ENCODE data around the gene GAST.
A peak's percentile ranks its signal among the peaks of the same experiment; 100 is the strongest.
"Not testable (repeated sequence)": the region's sequence is repeated elsewhere in the genome, so short reads cannot be mapped to it uniquely, and the experiment has no call there.

The GAST gene

GRCh38 chr17:41685753-41686152 lies 26.4 kb upstream of the GAST start:
- peaks cover 14% of the 10 kb centered on the region for H3K36me3 ChIP-seq (ENCODE audit: insufficient read depth, low read length)
- not testable (repeated sequence) for H3K4me3 ChIP-seq (ENCODE audit: low read length); H3K27ac ChIP-seq (ENCODE audit: low read depth, low read length); H3K9ac ChIP-seq (ENCODE audit: low read depth, low read length); H3K4me1 ChIP-seq (ENCODE audit: insufficient read depth, low read length); H3K27me3 ChIP-seq (ENCODE audit: insufficient read depth, low read length); H3K9me3 ChIP-seq (ENCODE audit: insufficient read depth, low read depth, low read length)
- WGBS = 93% methylated on average over 13 of the region's 13 CpGs

GRCh38 chr17:41686281-41686680 lies 25.9 kb upstream of the GAST start:
- WGBS = 98% methylated on average over 4 of the region's 4 CpGs
- H3K27me3 ChIP-seq (ENCODE audit: insufficient read depth, low read length) = no peaks in the 10 kb centered on the region

GRCh38 chr17:41687828-41688640 lies 24.1 kb upstream of the GAST start:
- H3K27me3 ChIP-seq (ENCODE audit: insufficient read depth, low read length) = no peaks in the 10 kb centered on the region
- H3K9ac ChIP-seq (ENCODE audit: low read depth, low read length) = peak overlapping the region; percentile 51
- peak overlapping the region; percentile 67; the same call in 1 of the 2 replicates for H3K27ac ChIP-seq (ENCODE audit: low read depth, low read length)
- WGBS = 11% methylated on average over 22 of the region's 23 CpGs
- H3K36me3 ChIP-seq (ENCODE audit: insufficient read depth, low read length) = peaks cover 37% of the 10 kb centered on the region
- peaks cover 7% of the 10 kb centered on the region; the same call in 1 of the 2 replicates for H3K4me1 ChIP-seq (ENCODE audit: insufficient read depth, low read length)
- no peaks in the 10 kb centered on the region for H3K9me3 ChIP-seq (ENCODE audit: insufficient read depth, low read depth, low read length)
- H3K4me3 ChIP-seq (ENCODE audit: low read length) = peak overlapping the region; percentile 72

More at GRCh38 chr17:41686281-41686680, 25.9 kb upstream of the GAST start:
- Histone ChIP-seq H3K9ac (ENCODE audit: low read depth, low read length) (no peak overlapping the region), H3K36me3 (ENCODE audit: insufficient read depth, low read length) (peaks cover 19% of the 10 kb centered on the region), H3K9me3 (ENCODE audit: insufficient read depth, low read depth, low read length) (no peaks in the 10 kb centered on the region), H3K27ac (ENCODE audit: low read depth, low read length) (no peak overlapping the region), H3K4me3 (ENCODE audit: low read length) (no peak overlapping the region), H3K4me1 (ENCODE audit: insufficient read depth, low read length) (peaks cover 7% of the 10 kb centered on the region; the same call in 1 of the 2 replicates)

- H3K27ac ChIP-seq (ENCODE audit: low read depth, low read length) = peak within 1 kb of the TSS; percentile 96
Observed at GRCh38 chr17:41688641-41689496, 23.3 kb upstream of the GAST start, which contains the start of gene EIF1. EIF1 (plus strand) TSS chr17:41688885; CDS start chr17:41689039, 154 bp downstream.

GRCh38 chr17:41689497-41690299 lies 22.4 kb upstream of the GAST start:
- Histone ChIP-seq H3K27me3 (ENCODE audit: insufficient read depth, low read length) (no peaks in the 10 kb centered on the region), H3K9ac (ENCODE audit: low read depth, low read length) (peak overlapping the region; percentile 97), H3K4me3 (ENCODE audit: low read length) (peak overlapping the region; percentile 77), H3K27ac (ENCODE audit: low read depth, low read length) (peak overlapping the region; percentile 95), H3K9me3 (ENCODE audit: insufficient read depth, low read depth, low read length) (no peaks in the 10 kb centered on the region), H3K4me1 (ENCODE audit: insufficient read depth, low read length) (peaks cover 7% of the 10 kb centered on the region; the same call in 1 of the 2 replicates), H3K36me3 (ENCODE audit: insufficient read depth, low read length) (peaks cover 46% of the 10 kb centered on the region)
- WGBS = 8% methylated on average over 27 of the region's 27 CpGs

More at GRCh38 chr17:41688641-41689496, 23.3 kb upstream of the GAST start, which contains the start of gene EIF1:
- peaks cover 43% of the 10 kb centered on the region for H3K36me3 ChIP-seq (ENCODE audit: insufficient read depth, low read length)
- H3K9me3 ChIP-seq (ENCODE audit: insufficient read depth, low read depth, low read length) = no peaks in the 10 kb centered on the region
- WGBS = under 1% methylated on average over 81 of the region's 81 CpGs
- peaks cover 7% of the 10 kb centered on the region; the same call in 1 of the 2 replicates for H3K4me1 ChIP-seq (ENCODE audit: insufficient read depth, low read length)
- H3K27me3 ChIP-seq (ENCODE audit: insufficient read depth, low read length) = no peaks in the 10 kb centered on the region
- peak within 1 kb of the TSS; percentile 77 for H3K4me3 ChIP-seq (ENCODE audit: low read length)
- H3K9ac ChIP-seq (ENCODE audit: low read depth, low read length) = peak within 1 kb of the TSS; percentile 97

GRCh38 chr17:41690497-41690896 lies 21.6 kb upstream of the GAST start:
- Histone ChIP-seq H3K9ac (ENCODE audit: low read depth, low read length) (peak overlapping the region; percentile 97; the same call in 1 of the 2 replicates), H3K27ac (ENCODE audit: low read depth, low read length) (peak overlapping the region; percentile 95; the same call in 1 of the 2 replicates), H3K9me3 (ENCODE audit: insufficient read depth, low read depth, low read length) (no peaks in the 10 kb centered on the region), H3K4me3 (ENCODE audit: low read length) (peak overlapping the region; percentile 77), H3K36me3 (ENCODE audit: insufficient read depth, low read length) (peaks cover 46% of the 10 kb centered on the region), H3K4me1 (ENCODE audit: insufficient read depth, low read length) (peaks cover 7% of the 10 kb centered on the region; the same call in 1 of the 2 replicates), H3K27me3 (ENCODE audit: insufficient read depth, low read length) (no peaks in the 10 kb centered on the region)
- 98% methylated on average over 2 of the region's 2 CpGs for WGBS

GRCh38 chr17:41691031-41691777 lies 20.9 kb upstream of the GAST start:
- Histone ChIP-seq H3K27ac (ENCODE audit: low read depth, low read length) (peak overlapping the region; percentile 95; the same call in 1 of the 2 replicates), H3K4me1 (ENCODE audit: insufficient read depth, low read length) (peaks cover 7% of the 10 kb centered on the region; the same call in 1 of the 2 replicates), H3K36me3 (ENCODE audit: insufficient read depth, low read length) (peaks cover 46% of the 10 kb centered on the region), H3K27me3 (ENCODE audit: insufficient read depth, low read length) (no peaks in the 10 kb centered on the region), H3K9ac (ENCODE audit: low read depth, low read length) (no peak overlapping the region), H3K4me3 (ENCODE audit: low read length) (no peak overlapping the region), H3K9me3 (ENCODE audit: insufficient read depth, low read depth, low read length) (no peaks in the 10 kb centered on the region)
- 96% methylated on average over 10 of the region's 10 CpGs for WGBS

GRCh38 chr17:41692722-41693521 lies 19.2 kb upstream of the GAST start:
- no peaks in the 10 kb centered on the region for H3K9me3 ChIP-seq (ENCODE audit: insufficient read depth, low read depth, low read length)
- no peak overlapping the region for H3K4me3 ChIP-seq (ENCODE audit: low read length)
- no peaks in the 10 kb centered on the region for H3K27me3 ChIP-seq (ENCODE audit: insufficient read depth, low read length)
- 96% methylated on average over 11 of the region's 11 CpGs for WGBS
- H3K36me3 ChIP-seq (ENCODE audit: insufficient read depth, low read length) = peaks cover 46% of the 10 kb centered on the region
- H3K4me1 ChIP-seq (ENCODE audit: insufficient read depth, low read length) = peaks cover 7% of the 10 kb centered on the region; the same call in 1 of the 2 replicates
- H3K9ac ChIP-seq (ENCODE audit: low read depth, low read length) = no peak overlapping the region
- H3K27ac ChIP-seq (ENCODE audit: low read depth, low read length) = peak overlapping the region; percentile 2; the same call in 1 of the 2 replicates

GRCh38 chr17:41695134-41695661 lies 16.9 kb upstream of the GAST start:
- peaks cover 4% of the 10 kb centered on the region; the same call in 1 of the 2 replicates for H3K4me1 ChIP-seq (ENCODE audit: insufficient read depth, low read length)
- no peaks in the 10 kb centered on the region for H3K9me3 ChIP-seq (ENCODE audit: insufficient read depth, low read depth, low read length)
- H3K4me3 ChIP-seq (ENCODE audit: low read length) = no peak overlapping the region
- WGBS = 94% methylated on average over 7 of the region's 7 CpGs
- H3K9ac ChIP-seq (ENCODE audit: low read depth, low read length) = no peak overlapping the region
- no peak overlapping the region for H3K27ac ChIP-seq (ENCODE audit: low read depth, low read length)
- H3K27me3 ChIP-seq (ENCODE audit: insufficient read depth, low read length) = no peaks in the 10 kb centered on the region
- peaks cover 38% of the 10 kb centered on the region for H3K36me3 ChIP-seq (ENCODE audit: insufficient read depth, low read length)
